Forelimb muscle (tissue), 1 donor: ENCODE results near the gene DDI2. TPM values are rescaled to one million over a fixed set of nuclear protein-coding genes. Genes with fewer than 3 reads are reported as not detected.

ENCODE experiments used
- DNase-seq: peaks from one replicate; pipeline ENCODE4 v3.0.0-alpha.2; 2013; ENCODE audit warnings: low read depth
- polyA plus RNA-seq: library from polyadenylated mRNA; unstranded; fragments of 120-200 nt; gene quantifications from one replicate; pipeline ENCODE4 v1.2.1, GENCODE V29; 2013; ENCODE audit not compliant: insufficient read length

DDI2 gene
- polyA plus RNA-seq, 1 donor = 21.0 TPM

DNA sequence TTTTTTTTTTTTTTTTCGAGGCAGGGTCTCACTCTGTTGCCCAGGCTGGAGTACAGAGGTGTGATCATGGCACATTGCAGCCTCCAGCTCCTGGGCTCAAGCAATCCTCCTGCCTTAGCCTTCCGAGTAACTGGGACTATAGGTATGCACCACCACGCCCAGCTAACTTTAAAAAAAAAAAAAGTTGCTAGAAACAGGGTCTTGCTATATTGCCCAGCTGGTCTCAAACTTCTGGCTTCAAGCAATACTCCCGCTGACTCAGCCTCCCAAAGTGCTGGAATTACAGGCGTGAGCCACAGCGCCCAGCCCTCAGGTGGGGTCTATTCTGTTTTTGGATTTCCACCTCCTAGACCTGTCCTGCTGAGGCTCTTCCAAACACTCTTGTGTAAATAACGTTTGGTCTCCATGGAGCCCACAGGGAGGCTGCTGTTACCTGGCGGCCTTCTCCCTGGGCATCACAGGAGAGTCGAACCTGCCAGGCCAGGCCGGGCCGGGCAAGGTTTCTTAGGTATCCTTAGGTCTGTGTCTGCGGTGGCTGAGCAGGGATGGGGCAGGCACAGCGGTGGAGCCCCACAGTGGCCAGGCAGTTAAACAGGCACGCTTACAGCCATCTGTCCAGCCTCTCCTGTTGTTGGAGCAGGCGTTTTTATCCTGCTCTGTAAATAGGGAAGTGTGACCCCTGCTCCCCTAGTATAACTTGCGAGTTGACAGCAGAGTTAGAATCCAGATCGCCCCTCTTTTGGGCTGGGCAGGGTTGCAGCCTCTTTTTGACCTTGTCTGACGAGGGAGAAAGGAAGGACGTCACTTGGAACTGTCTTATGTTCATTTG lies 85.7 kb downstream of the DDI2 start:
- DNase-seq = no peak

DNA sequence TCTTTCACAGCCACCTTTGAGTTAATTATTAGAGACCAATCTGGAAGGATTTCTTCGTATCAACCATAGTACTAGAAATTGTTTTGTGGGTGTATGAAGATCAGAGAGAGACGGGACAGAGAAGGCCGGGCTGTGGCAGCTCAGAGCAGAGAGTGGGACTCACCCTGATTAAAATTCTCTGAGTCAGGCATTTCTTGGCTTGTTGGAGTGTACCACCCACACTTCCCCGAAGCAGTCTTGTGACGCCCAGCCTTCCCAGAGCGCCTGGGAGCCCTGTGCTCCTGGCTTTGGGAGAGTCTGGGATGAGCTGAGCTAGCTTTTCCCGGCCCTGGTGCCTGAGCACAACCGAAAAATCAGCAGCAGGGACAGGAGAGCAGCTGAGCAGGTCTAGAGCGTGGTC lies 86.3 kb downstream of the DDI2 start:
- DNase-seq = no peak

DNA sequence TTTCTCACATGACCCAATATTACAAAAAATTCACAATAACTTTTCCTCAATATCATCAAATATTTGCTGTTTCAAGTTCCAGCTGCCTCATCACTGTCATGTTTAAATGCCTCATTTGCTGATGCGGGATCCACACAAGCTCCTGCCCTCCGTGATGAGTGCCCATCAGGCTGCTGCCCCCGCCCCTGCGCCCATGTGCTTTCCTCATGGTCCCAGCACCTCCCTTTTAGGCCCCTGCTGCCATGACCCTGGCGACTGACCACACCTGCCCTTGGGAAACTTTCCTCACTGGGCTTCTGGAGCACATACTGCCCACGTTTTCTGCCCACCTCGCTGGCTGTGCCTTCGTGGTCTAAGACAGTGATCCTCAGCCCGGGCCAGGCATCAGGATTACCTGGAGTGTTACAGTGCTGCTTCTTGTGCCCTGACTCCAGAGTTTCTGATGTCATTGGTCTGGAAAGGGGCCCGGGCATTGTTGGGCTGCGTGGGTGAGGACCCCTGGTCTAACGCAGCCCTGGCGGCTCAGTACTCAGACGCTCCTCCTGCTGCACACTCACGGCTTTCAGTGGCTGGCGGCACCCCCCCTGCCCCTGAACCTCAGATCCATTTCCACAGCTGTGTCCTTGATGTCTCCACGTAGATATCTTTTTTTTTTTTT lies 87.4 kb downstream of the DDI2 start:
- DNase-seq = no peak

DNA sequence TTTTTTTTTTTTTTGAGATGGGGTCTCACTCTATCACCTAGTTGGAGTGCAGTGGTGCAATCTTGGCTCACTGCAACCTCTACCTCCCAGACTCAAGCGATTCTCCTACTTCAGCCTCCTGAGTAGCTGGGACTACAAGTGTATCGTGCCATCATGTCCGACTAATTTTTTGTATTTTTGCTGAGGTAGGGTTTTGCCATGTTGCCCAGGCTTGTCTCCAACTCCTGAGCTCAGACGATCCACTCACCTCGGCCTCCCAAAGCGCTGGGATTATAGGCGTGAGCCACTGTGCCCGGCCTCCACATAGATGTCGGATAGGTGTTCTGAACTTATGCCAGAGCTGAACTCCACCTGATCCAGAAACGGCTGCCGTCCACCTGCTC lies 87.9 kb downstream of the DDI2 start:
- no peak for DNase-seq

DNA sequence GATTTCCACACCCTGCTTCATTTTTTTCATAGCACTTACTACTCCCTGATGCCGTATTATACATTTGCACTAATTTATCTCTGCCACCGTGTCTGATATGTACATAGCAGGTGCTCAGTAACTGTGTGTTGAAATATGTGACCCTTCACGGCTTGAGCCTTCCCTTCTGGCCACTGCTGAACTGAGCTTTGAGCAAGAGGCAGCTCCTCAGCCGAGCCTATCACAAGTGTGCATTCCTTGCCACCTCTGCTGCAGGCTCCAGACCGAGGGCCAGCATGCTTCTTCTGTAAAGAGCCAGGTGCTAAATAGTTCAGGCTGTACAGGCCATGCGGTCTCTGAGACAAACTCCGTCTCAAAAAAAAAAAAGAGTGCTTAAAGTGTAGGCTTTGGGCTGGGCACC lies 89.5 kb downstream of the DDI2 start:
- no peak for DNase-seq

DNA sequence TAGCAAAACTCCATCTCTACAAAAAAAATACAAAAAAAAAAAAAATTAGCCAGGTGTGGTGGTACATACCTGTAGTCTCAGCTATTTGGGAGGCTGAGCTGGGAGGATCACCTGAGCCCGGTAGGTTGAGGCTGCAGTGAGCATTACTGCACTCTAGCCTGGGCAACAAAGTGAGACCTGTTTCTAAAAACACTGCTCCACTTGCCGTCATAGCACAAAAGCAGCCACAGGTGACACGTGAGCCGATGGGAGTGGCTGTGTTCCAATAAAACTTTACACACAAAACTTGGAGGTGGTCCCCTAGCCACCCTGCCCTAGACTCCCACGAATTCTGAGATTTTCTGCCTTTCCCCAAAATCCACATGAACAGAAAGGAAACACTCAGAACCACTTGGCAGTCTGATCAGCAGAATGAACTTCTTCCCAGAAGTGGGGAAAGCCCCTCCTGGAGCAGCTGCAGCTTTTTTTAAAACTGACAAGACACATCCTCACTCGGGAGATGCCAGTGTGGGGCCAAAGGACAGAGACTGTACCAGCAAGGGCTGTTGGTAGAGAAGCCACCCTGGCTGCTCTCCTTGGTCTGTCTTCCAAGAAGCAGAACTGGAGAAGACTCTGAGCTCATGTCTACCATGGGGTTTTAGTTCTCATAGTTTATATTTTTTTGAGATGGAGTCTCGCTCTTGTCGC lies 90.1 kb downstream of the DDI2 start:
- no peak for DNase-seq

DNA sequence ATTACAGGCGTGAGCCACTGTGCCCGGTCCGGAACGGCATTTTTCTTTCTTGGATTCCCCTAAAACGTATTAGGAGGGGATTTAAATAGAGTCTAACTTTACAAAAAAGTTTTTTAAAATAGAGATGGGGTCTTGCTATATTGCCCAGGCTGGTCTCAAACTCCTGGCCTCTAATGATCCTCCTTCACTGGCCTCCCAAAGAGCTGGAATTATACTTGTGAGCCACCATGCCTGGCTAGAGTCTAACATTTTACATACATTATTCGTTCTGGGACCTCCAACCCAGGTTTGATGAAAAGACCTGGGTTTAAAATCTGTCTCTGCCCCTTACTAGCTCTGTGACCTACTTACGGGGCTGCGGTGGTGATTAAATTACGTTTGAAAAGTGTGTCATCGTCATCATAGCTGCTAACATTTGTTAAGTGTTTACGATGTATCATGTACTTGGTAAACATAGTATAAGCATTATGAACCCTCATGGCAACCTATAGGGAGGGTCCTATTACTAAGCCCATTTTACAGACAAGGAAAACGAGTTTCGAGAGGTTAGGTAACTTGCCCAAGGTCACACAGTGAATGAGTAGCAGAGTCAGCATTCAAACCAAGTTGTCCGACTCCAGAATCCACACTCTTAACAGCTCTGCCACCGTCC lies 91.4 kb downstream of the DDI2 start:
- no peak for DNase-seq

DNA sequence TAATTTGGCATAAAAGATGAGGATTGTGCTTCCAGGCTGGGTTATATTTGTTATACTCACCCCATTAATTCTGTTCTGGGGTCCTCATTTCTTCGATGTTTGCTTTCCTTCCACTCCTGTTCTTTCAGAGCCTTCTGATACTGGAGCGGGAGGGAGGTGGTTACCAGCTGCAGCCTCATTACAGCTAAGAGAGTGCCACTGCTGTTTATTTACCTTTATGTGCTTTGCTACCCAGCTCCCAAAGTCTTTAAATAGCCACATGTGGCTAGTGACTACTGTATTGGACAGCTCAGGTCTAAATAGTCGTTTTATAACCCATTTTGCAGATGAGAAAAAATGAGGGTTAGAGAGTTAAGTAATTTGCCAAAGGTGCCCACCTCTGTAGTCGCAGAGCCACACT lies 92.0 kb downstream of the DDI2 start:
- DNase-seq = no peak

DNA sequence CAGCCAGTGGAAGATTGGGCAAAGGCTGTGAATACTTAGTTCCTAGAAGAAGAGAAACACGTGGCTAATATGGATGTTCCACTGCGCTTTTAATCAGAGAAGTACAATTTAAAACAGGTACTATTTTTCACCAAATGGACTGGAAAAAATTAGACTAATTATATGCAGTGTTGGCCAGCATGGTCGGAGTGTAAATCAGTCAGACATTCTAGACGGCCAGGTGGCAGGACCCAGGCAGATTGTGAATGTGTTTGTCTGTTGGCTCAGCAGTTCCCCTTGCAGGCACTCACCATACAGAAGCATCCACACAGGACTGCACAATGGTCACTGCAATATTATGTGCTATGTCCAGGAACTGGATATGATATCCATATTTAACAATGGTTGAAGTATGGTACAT lies 94.9 kb downstream of the DDI2 start:
- DNase-seq = no peak

DNA sequence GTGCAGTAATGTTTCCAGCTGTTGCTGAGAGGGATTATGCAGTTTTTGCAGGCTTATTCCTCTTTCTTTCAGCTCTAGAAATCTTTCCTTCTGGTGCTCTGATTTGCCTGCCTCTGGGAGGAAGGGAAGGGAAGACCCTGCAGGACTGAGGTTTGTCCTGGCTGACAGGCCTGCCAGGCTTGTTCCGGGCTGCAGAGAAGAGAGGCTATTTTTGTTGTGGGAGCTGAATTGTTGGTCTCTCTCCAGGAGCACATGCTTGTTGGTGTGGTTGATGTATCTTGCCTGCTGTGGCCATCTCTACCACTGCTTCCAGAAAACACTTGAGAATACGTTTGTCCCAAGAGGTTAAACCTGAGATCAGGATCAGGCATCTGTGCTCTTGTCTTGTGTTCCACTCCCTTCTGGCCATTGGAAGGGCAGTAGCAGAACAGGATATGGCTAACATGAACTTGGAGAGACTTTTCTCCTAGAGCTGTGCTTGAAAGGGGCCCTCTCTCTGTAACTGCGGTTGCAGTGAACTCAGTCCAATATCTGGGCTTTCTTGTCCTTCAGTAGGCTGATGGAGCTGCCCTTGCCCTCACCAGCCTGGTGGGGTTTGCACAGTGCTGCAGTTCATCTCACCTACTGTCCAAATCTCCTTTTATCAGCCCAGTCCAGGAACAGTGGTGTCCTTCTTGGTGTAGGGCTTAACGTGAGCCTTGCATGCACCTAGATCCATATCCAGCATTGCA lies 97.3 kb downstream of the DDI2 start:
- DNase-seq = no peak

DNA sequence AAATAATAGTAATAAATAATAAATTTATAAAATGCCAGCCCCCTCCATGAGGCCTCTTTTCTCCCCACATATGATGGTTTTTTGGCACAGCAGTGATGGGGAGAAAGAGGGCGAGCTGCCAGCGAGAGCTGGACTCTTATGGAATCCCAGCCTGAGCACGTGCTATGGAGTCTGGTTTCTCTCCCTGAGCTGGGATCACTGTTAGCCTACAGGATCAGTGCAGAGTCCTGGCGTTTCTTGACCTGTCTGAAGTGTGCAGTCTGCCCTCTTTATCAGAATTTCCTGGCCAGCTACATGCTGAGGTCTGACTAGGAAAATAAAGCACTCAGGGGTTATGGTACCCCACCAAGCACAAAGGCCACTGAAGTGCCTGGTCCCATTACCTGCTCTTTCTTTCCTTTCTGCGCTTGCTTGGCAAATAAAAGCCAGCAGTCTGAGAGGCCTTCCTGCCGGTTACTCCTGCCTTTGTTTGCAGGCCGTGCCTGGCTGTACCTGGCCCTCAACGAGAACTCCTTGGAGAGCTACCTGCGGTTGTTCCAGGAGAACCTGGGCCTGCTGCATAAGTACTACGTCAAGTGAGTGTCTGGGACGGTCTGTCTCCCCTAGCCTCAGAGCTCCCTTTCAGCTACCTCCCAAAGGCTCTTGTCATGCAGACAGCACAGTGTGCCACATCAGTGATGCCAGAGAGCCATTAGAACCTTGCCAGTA lies 100.3 kb downstream of the DDI2 start:
- DNase-seq = no peak

DNA sequence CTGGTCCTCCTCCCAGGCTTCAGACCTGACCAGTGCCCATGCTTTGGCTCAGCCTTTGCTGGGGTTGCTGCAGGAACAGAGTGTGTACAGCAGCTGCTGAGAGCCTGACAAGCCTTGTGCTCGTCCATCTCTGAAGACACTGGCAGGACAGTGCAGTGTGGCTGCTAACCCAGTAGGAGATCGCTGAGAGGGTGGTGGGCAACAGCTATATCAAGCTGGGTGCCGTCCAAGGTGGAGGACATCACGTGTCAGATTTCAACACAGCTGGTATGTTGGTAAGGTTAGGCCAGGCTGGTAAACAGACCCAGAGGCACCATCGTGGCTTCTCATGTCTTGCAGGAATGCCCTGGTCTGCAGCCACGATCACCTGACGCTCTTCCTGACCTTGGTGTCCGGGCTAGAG lies 100.9 kb downstream of the DDI2 start:
- DNase-seq = no peak

Other genes with a start within 250 kb of the DDI2 start
- gene EFHD2, start 207.6 kb upstream of the DDI2 start, polyA plus RNA-seq = 28.8 TPM
- 1.1 TPM for gene CTRC, start 179.0 kb upstream of the DDI2 start, polyA plus RNA-seq
- 0.35 TPM for gene CELA2A, start 160.7 kb upstream of the DDI2 start, polyA plus RNA-seq
- 3.1 TPM for gene CELA2B, start 141.4 kb upstream of the DDI2 start, polyA plus RNA-seq
- gene CASP9, start 93.2 kb upstream of the DDI2 start, polyA plus RNA-seq = 19.1 TPM
- gene DNAJC16, start 90.6 kb upstream of the DDI2 start, polyA plus RNA-seq = 15.1 TPM
- 3.7 TPM for gene AGMAT, start 32.4 kb upstream of the DDI2 start, polyA plus RNA-seq
- 51.5 TPM for gene PLEKHM2, start 66.9 kb downstream of the DDI2 start, polyA plus RNA-seq
- 6.9 TPM for gene SLC25A34, start 118.8 kb downstream of the DDI2 start, polyA plus RNA-seq
- gene TMEM82, start 125.0 kb downstream of the DDI2 start, polyA plus RNA-seq = not detected
- 39.5 TPM for gene FBLIM1, start 141.3 kb downstream of the DDI2 start, polyA plus RNA-seq
- gene UQCRHL, start 190.2 kb downstream of the DDI2 start, polyA plus RNA-seq = 1.9 TPM
- 30.8 TPM for gene SPEN, start 230.2 kb downstream of the DDI2 start, polyA plus RNA-seq